Heart right ventricle (tissue), 16 donors: Measurements from ENCODE around the gene FBXO10. TPM values are rescaled to one million over a fixed set of nuclear protein-coding genes. Genes with fewer than 3 reads are reported as not detected.

Source experiments
- ATAC-seq, 8 donors: fragments of 200-7000 bp; cut with Tn5 transposase; one replicate each; pipeline ENCODE4 v1.9.1; 2020; ENCODE audit warnings: mild to moderate bottlenecking in 8 of 8, moderate library complexity in 8 of 8, moderate number of reproducible peaks in 1 of 8
- DNase-seq, 2 donors: peaks; one replicate each; pipeline ENCODE4 v3.0.0-alpha.2; 2020
- H3K27ac ChIP-seq, 10 donors: fragments of 200-600 bp; sonication (generic) in 2 of 10; one replicate each; pipeline versions ENCODE4 v1.5.0 to v1.8.0; 2020 to 2022; ENCODE audit warnings: mild to moderate bottlenecking in 3 of 10
- H3K27me3 ChIP-seq, 7 donors: fragments of 200-600 bp; one replicate each; pipeline ENCODE4 v1.8.0; 2021 to 2022; ENCODE audit warnings: mild to moderate bottlenecking in 2 of 7
- H3K36me3 ChIP-seq, 9 donors: fragments of 200-600 bp; sonication (generic) in 1 of 9; one replicate each; pipeline versions ENCODE4 v1.5.0 to v1.8.0; 2020 to 2022; ENCODE audit warnings: mild to moderate bottlenecking in 2 of 9
- H3K4me1 ChIP-seq, 9 donors: fragments of 200-600 bp; sonication (generic) in 1 of 9; one replicate each; pipeline versions ENCODE4 v1.5.0 to v1.8.0; 2020 to 2022; ENCODE audit warnings: mild to moderate bottlenecking in 4 of 9
- H3K4me3 ChIP-seq, 10 donors: fragments of 200-600 bp; sonication (generic) in 2 of 10; one replicate each; pipeline versions ENCODE4 v1.5.0 to v1.8.0; 2020 to 2022; ENCODE audit warnings: mild to moderate bottlenecking in 7 of 10, moderate library complexity in 2 of 10
- H3K9me3 ChIP-seq, 11 donors: fragments of 200-600 bp in 10 of 11; sonication (generic) in 2 of 11; one replicate each; pipeline versions ENCODE4 v1.5.0 to v1.8.0; 2013 to 2022; ENCODE audit warnings: mild to moderate bottlenecking in 2 of 11, control low read depth in 1 of 11, moderate library complexity in 1 of 11
- WGBS, 2 donors: extraction: QIAGEN DNeasy Blood & Tissue Kit; methylation state at CpG; one replicate each; pipeline ENCODE4 v1.1.7; 2013; ENCODE audit warnings: inconsistent platforms in 1 of 2; 5-methylcytosine and 5-hydroxymethylcytosine counted together
- intact Hi-C, 10 donors: fragments of 100-400 bp; cut with DNase I; formaldehyde crosslinking; loops; one replicate each; pipeline versions ENCODE4 v1.11.1 to v1.14.2; 2022
- polyA plus RNA-seq, 2 donors: library from polyadenylated mRNA; stranded (reverse); fragments of 200-250 nt; gene quantifications; one replicate each; pipeline ENCODE4 v1.2.3, GENCODE V29; 2013
- total RNA-seq, 10 donors: library from RNA; stranded (reverse); fragmentation: NEBNext Ultra II Directional in 3 of 10; extraction: Animal tissue kit (Norgen Biotek cat#: 25700) in 3 of 10; gene quantifications; one replicate each; pipeline versions ENCODE4 v1.2.1 to v1.2.4, GENCODE V29; 2021 to 2023
- TF ChIP-seq, protein P1 (sequence below), 9 donors: fragments of 200-600 bp; sonication (generic) in 2 of 9; IDR thresholded peaks; one replicate each; pipeline versions ENCODE4 v1.5.0 to v1.8.0; 2021 to 2022; ENCODE audit warnings: antibody characterized with exemption in 9 of 9, mild to moderate bottlenecking in 5 of 9, moderate library complexity in 1 of 9
- donor health status: Arrhythmogenic right ventricular cardiomyopathy.
- donor health status: ischemic (EF 13 %, LVEDD 7.1; RV severe dilation, severe dysfunction).
- donor health status: healthy with polysubstance abuse.
- donor health status: DM: no; HTN: yes; CAD: no.
- donor health status: DM: no; HTN: no; CAD: no.
- donor health status: ischemic (EF 25% LVEDD 6.9; RV normal size, moderate dysfunction).
- donor health status: ischemic (EF 25% LVEDD 5.7; RV mildly dilated, moderate dysfunction).
- donor health status: healthy.
- donor health status: DM: yes; HTN: yes; CAD: no.
- donor health status: Ischemic cardiomyopathy.
- donor health status: ischemic (EF 35%, LVEDD 5.7; RV mildly dilated, moderate dysfunction).
- donor health status: nonischemic (EF 11% LVEDD 7.7; RV severe dilation, severe dysfunction).
- donor health status: DM: yes; HTN: yes; CAD: no.
- donor health status: PGD.
- donor health status: ischemic (EF 29% LVEDD 5.4; RV normal size, mild dysfunction).
- donor health status: nonischemic (EF 23%, LVEDD 6.1; RV moderate dilation, normal function).

FBXO10 gene
- total and polyA plus RNA-seq, 12 donors, result 2.3 to 7.4 (median 5.8) TPM

DNA sequence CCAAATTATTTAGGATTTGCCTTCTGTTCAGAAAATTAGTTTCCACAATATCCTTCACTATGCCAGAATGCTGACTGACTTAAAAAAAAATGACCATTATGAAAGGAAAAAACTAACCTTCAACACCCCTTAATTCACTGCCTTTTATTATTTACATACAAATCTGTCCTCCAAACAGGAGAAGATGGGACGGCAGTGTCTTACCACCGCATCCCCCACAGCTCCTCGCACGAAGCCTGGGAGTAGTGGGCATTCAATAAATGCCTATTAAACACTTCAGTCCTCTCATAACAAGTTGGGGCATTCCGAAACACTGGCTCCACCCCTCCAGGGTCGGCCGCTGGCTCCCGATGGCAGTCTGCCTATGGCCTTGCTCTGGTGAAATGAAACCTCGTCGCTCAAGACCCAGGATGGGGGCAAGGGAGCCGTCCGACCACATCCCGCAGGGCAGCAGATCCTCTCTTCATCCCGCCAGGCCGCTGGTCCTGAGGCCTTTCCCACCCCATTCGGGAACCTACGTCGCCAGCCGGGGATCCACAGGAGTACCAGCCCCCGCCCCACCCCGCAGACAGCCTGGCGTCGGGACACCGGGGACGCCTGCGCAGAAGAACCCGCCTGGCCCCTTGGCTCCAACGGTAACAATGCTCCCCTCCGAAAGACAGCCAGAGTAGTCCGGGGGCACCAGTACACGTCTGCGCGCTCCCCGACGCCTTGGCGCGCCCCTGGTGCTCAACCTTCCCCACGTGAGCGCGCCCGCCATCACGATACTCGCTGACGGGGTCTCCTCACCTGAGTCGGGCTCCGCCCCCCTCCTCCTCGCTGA is 111.5 kb downstream of the FBXO10 start:
- intact Hi-C loops, result loop anchor here in 3 of 10 donors (5.0 kb wide), 2 partner anchors 37 to 42 kb away; partner anchors contain the start of gene GRHPR (in 2 of the 3)
- H3K9me3 ChIP-seq, result no peaks in the 10 kb centered on the region
- peak; percentile 39 to 76 (median 60) for ATAC-seq
- peak; percentile 77 for DNase-seq
- H3K36me3 ChIP-seq, result no peaks in the 10 kb centered on the region
- peak overlapping the region; percentile 72 to 99 (median 88) for H3K4me3 ChIP-seq
- TF ChIP-seq, protein P1, sequence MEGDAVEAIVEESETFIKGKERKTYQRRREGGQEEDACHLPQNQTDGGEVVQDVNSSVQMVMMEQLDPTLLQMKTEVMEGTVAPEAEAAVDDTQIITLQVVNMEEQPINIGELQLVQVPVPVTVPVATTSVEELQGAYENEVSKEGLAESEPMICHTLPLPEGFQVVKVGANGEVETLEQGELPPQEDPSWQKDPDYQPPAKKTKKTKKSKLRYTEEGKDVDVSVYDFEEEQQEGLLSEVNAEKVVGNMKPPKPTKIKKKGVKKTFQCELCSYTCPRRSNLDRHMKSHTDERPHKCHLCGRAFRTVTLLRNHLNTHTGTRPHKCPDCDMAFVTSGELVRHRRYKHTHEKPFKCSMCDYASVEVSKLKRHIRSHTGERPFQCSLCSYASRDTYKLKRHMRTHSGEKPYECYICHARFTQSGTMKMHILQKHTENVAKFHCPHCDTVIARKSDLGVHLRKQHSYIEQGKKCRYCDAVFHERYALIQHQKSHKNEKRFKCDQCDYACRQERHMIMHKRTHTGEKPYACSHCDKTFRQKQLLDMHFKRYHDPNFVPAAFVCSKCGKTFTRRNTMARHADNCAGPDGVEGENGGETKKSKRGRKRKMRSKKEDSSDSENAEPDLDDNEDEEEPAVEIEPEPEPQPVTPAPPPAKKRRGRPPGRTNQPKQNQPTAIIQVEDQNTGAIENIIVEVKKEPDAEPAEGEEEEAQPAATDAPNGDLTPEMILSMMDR (IDR thresholded peaks at IDR 0.05), result no peak
- 0% methylated on average over 47 of the region's 47 CpGs for WGBS, 2 donors
- no peaks in the 10 kb centered on the region for H3K27me3 ChIP-seq
- peaks cover 2 to 42% (median 34%) of the 10 kb centered on the region in 9 donors for H3K4me1 ChIP-seq
- peak overlapping the region; percentile 90 to 99 (median 97) for H3K27ac ChIP-seq

DNA sequence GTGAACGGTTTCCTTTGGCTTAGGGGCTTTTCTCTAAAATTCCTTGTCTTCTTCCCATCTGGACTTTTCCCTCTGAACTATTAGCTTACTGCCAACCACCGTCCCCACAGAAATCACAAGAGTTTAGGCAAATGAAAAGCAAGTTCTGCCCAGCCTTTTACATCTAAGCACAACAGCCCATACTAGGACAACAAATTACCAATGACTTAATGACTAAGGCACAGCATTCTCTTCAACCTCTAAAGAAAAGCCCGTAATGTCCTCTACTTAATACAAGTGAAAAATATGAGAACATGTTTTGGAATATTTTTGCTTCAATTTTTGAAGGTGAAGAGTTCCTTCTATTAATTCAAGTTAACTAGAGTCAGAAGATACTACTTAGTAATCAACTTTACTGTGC is 112.2 kb downstream of the FBXO10 start:
- no peaks in the 10 kb centered on the region for H3K36me3 ChIP-seq
- peak overlapping the region in 9 of 10 donors; percentile 72 to 99 (median 93) for H3K4me3 ChIP-seq
- DNase-seq (no peak), ATAC-seq (no peak)
- TF ChIP-seq, protein P1 (IDR thresholded peaks at IDR 0.05), result no peak
- no peaks in the 10 kb centered on the region for H3K27me3 ChIP-seq
- H3K9me3 ChIP-seq, result no peaks in the 10 kb centered on the region
- intact Hi-C loops, result loop anchor here in 1 of 10 donors (5.0 kb wide), 1 partner anchor 37 kb away; no protein-coding TSS in a partner anchor
- H3K4me1 ChIP-seq, result peaks cover 2 to 42% (median 34%) of the 10 kb centered on the region in 9 donors
- peak overlapping the region in 9 of 10 donors; percentile 90 to 99 (median 98) for H3K27ac ChIP-seq
- WGBS, 2 donors, result 22 to 34% methylated on average over 3 of the region's 3 CpGs

Other genes with a start within 250 kb of the FBXO10 start
- gene GRHPR, start 153.7 kb downstream of the FBXO10 start, total RNA-seq, result 100 to 1,000 TPM; 101 to 142 (median 114) TPM
- gene GRHPR, start 153.7 kb downstream of the FBXO10 start, polyA plus RNA-seq, result 100 to 1,000 TPM in 1 of 2 donors, 10 to 100 TPM in 1; 61.5 to 151 TPM
- gene ZBTB5, start 110.9 kb downstream of the FBXO10 start, total RNA-seq, result 1 to 10 TPM; 5.4 to 7.5 (median 6.3) TPM
- 1 to 10 TPM; 2.1 to 3.9 TPM for gene ZBTB5, start 110.9 kb downstream of the FBXO10 start, polyA plus RNA-seq
- gene POLR1E, start 90.4 kb downstream of the FBXO10 start, total RNA-seq, result 10 to 100 TPM in 9 of 10 donors, 1 to 10 TPM in 1; 8.5 to 28.8 (median 20.4) TPM
- 10 to 100 TPM in 1 of 2 donors, 1 to 10 TPM in 1; 5.0 to 16.6 TPM for gene POLR1E, start 90.4 kb downstream of the FBXO10 start, polyA plus RNA-seq
- gene TOMM5, start 16.2 kb upstream of the FBXO10 start, total RNA-seq, result 10 to 100 TPM; 45.7 to 62.9 (median 52.1) TPM
- 100 to 1,000 TPM in 1 of 2 donors, 10 to 100 TPM in 1; 74.1 to 145 TPM for gene TOMM5, start 16.2 kb upstream of the FBXO10 start, polyA plus RNA-seq
- gene FRMPD1, start 74.6 kb upstream of the FBXO10 start, total RNA-seq, result 1 to 10 TPM in 3 of 10 donors, under 1 TPM in 7; 0.38 to 1.7 (median 0.67) TPM
- gene FRMPD1, start 74.6 kb upstream of the FBXO10 start, polyA plus RNA-seq, result under 1 TPM; 0.03 to 0.22 TPM
- 1 to 10 TPM; 2.6 to 6.5 (median 3.6) TPM for gene TRMT10B, start 177.4 kb upstream of the FBXO10 start, total RNA-seq
- gene TRMT10B, start 177.4 kb upstream of the FBXO10 start, polyA plus RNA-seq, result 1 to 10 TPM; 3.0 to 5.9 TPM
- 10 to 100 TPM in 9 of 10 donors, 1 to 10 TPM in 1; 7.5 to 15.2 (median 12.8) TPM for gene EXOSC3, start 208.7 kb upstream of the FBXO10 start, total RNA-seq
- 10 to 100 TPM in 1 of 2 donors, 1 to 10 TPM in 1; 7.3 to 20.2 TPM for gene EXOSC3, start 208.7 kb upstream of the FBXO10 start, polyA plus RNA-seq
- 10 to 100 TPM; 16.1 to 23.4 (median 19.6) TPM for gene DCAF10, start 224.4 kb upstream of the FBXO10 start, total RNA-seq
- gene DCAF10, start 224.4 kb upstream of the FBXO10 start, polyA plus RNA-seq, result 1 to 10 TPM; 5.6 to 9.1 TPM